Measurements from ENCODE around the gene PDGFRB. TPM values are rescaled to one million over a fixed set of nuclear protein-coding genes. Genes with fewer than 3 reads are reported as not detected.
A peak's percentile ranks its signal among the peaks of the same experiment; 100 is the strongest.

The PDGFRB gene
- total and polyA plus RNA-seq, 12 donors, result 15.5 to 101 (median 42.9) TPM

- 93 to 95% methylated on average over 9 of the region's 9 CpGs for WGBS, 2 donors
- intact Hi-C loops (cut with DNase I), result loop anchor here in 1 of 10 donors (2.0 kb wide), 1 partner anchor 21 kb away; no protein-coding TSS in a partner anchor
- H3K36me3 ChIP-seq, result no peaks in the 10 kb centered on the region
- peaks cover 13 to 39% (median 23%) of the 10 kb centered on the region in 9 donors for H3K4me1 ChIP-seq
- no peaks in the 10 kb centered on the region for H3K9me3 ChIP-seq
- H3K4me3 ChIP-seq, result no peak overlapping the region
- TF ChIP-seq CTCF (IDR thresholded peaks at IDR 0.05), result no peak
- no peaks in the 10 kb centered on the region for H3K27me3 ChIP-seq
- DNase-seq (no peak), ATAC-seq (no peak)
- H3K27ac ChIP-seq, result peak overlapping the region in 6 of 10 donors; percentile 61 to 88 (median 84)
These were observed 26.3 kb upstream of the PDGFRB start for GRCh38 chr5:150181766-150182545.

GRCh38 chr5:150181027-150181426 lies 25.4 kb upstream of the PDGFRB start:
- Histone ChIP-seq H3K36me3 (no peaks in the 10 kb centered on the region), H3K27me3 (no peaks in the 10 kb centered on the region), H3K27ac (peak overlapping the region; percentile 61 to 88 (median 84)), H3K9me3 (no peaks in the 10 kb centered on the region), H3K4me3 (no peak overlapping the region), H3K4me1 (peaks cover 13 to 47% (median 23%) of the 10 kb centered on the region in 9 donors)
- no peak for TF ChIP-seq CTCF (IDR thresholded peaks at IDR 0.05)
- intact Hi-C loops (cut with DNase I), result loop anchor here in 1 of 10 donors (2.0 kb wide), 1 partner anchor 20 kb away; no protein-coding TSS in a partner anchor
- DNase-seq, result no peak
- peak in 1 of 8 donors; percentile 26 for ATAC-seq
- WGBS, 2 donors, result 54 to 67% methylated on average over 5 of the region's 5 CpGs

GRCh38 chr5:150180241-150181026 lies 24.8 kb upstream of the PDGFRB start:
- ATAC-seq (peak; percentile 74 to 89 (median 86)), DNase-seq (peak; percentile 73 to 75)
- 22 to 34% methylated on average over 18 of the region's 18 CpGs for WGBS, 2 donors
- Histone ChIP-seq H3K27me3 (no peaks in the 10 kb centered on the region), H3K36me3 (no peaks in the 10 kb centered on the region), H3K4me1 (peaks cover 13 to 51% (median 23%) of the 10 kb centered on the region in 9 donors), H3K27ac (peak overlapping the region; percentile 61 to 88 (median 84)), H3K9me3 (no peaks in the 10 kb centered on the region), H3K4me3 (no peak overlapping the region)
- intact Hi-C loops (cut with DNase I), result loop anchor here in 1 of 10 donors (2.0 kb wide), 1 partner anchor 20 kb away; no protein-coding TSS in a partner anchor
- TF ChIP-seq CTCF (IDR thresholded peaks at IDR 0.05), result no peak

- intact Hi-C loops (cut with DNase I), result loop anchor here in 1 of 10 donors (10.0 kb wide), 1 partner anchor 356 kb away; no protein-coding TSS in a partner anchor
- WGBS, 2 donors, result 93% methylated on average over 7 of the region's 7 CpGs
- Histone ChIP-seq H3K27ac (peak overlapping the region in 8 of 10 donors; percentile 61 to 88 (median 84)), H3K4me3 (no peak overlapping the region), H3K36me3 (no peaks in the 10 kb centered on the region), H3K9me3 (no peaks in the 10 kb centered on the region), H3K4me1 (peaks cover 13 to 51% (median 21%) of the 10 kb centered on the region in 9 donors), H3K27me3 (no peaks in the 10 kb centered on the region)
- ATAC-seq (no peak), DNase-seq (no peak)
- TF ChIP-seq CTCF (IDR thresholded peaks at IDR 0.05), result no peak
These were observed 23.5 kb upstream of the PDGFRB start for GRCh38 chr5:150179019-150179620.
